IMR-90 (cell line): ENCODE measurements around the gene CMSS1. TPM values are rescaled to one million over a fixed set of nuclear protein-coding genes. Genes with fewer than 3 reads are reported as not detected.

Source experiments
- ATAC-seq: fragments of 200-7000 bp; cut with Tn5 transposase; 2 replicates; pipeline ENCODE4 v1.9.1; 2020; ENCODE audit warnings: low read depth, mild to moderate bottlenecking, moderate library complexity
- BruUV-seq: library from RNA; stranded (reverse); fragments of 400-500 nt; replicated peaks from 2 replicates; lab custom pipeline; 2021; lab: Mats Ljungman, UMichigan
- CTCF ChIA-PET: fragments of 300-600 bp; formaldehyde crosslinking; extraction: SDS; loops from one replicate; lab custom pipeline; 2021; ENCODE audit warnings: antibody characterized with exemption; lab: Yijun Ruan, JAX
- POLR2A ChIA-PET: fragments of 300-600 bp; sonication (Branson Sonifier 250); formaldehyde crosslinking; loops from one replicate; lab custom pipeline; 2022; ENCODE audit warnings: antibody characterized with exemption; ENCODE audit not compliant: unreplicated experiment; lab: Charles Lee
- DNase-seq: peaks from one replicate; pipeline ENCODE4 v3.0.0; 2013
- H2AFZ ChIP-seq: replicated peaks from 2 replicates; pipeline ENCODE3; 2013; ENCODE audit warnings: low read length, mild to moderate bottlenecking; ENCODE audit not compliant: poor library complexity
- H2AK5ac ChIP-seq: 2 replicates; pipeline ENCODE4 v1.6.1; 2013; ENCODE audit warnings: low read depth, low read length, inconsistent platforms
- H2AK9ac ChIP-seq: replicated peaks from 2 replicates; pipeline ENCODE3; 2013; ENCODE audit warnings: mild to moderate bottlenecking, low read depth, low read length, moderate library complexity; ENCODE audit not compliant: poor library complexity
- H2BK120ac ChIP-seq: 2 replicates; pipeline ENCODE4 v1.6.1; 2013; ENCODE audit warnings: low read depth, low read length, inconsistent platforms
- H2BK15ac ChIP-seq: 3 replicates; pipeline ENCODE4 v1.6.1; 2013; ENCODE audit warnings: low read depth, low read length, inconsistent platforms
- H2BK20ac ChIP-seq: 2 replicates; pipeline ENCODE4 v1.6.1; 2013; ENCODE audit warnings: low read depth, mild to moderate bottlenecking, inconsistent platforms, low read length, moderate library complexity
- H2BK5ac ChIP-seq: 2 replicates; pipeline ENCODE4 v1.6.1; 2013; ENCODE audit warnings: mild to moderate bottlenecking, low read depth, low read length, inconsistent platforms; ENCODE audit not compliant: poor library complexity, severe bottlenecking
- H3K14ac ChIP-seq: replicated peaks from 2 replicates; pipeline ENCODE4 v1.6.1; 2013; ENCODE audit warnings: low read depth, low read length, inconsistent platforms
- H3K18ac ChIP-seq: 2 replicates; pipeline ENCODE4 v1.6.1; 2013; ENCODE audit warnings: low read depth, low read length, control low read depth
- H3K23ac ChIP-seq: 2 replicates; pipeline ENCODE4 v1.6.1; 2013; ENCODE audit warnings: low read depth, low read length, inconsistent platforms
- H3K27ac ChIP-seq: 2 replicates; pipeline ENCODE4 v1.5.1; 2013; ENCODE audit warnings: mild to moderate bottlenecking, control low read depth, low read length; ENCODE audit not compliant: insufficient read depth
- H3K27me3 ChIP-seq: 2 replicates; pipeline ENCODE4 v1.6.1; 2013; ENCODE audit warnings: low read length; ENCODE audit not compliant: control insufficient read depth, insufficient read depth
- H3K36me3 ChIP-seq: 2 replicates; pipeline ENCODE4 v1.6.1; 2013; ENCODE audit warnings: low read length, mixed read lengths; ENCODE audit not compliant: control insufficient read depth, insufficient read depth
- H3K4ac ChIP-seq: 2 replicates; pipeline ENCODE4 v1.6.1; 2013; ENCODE audit warnings: low read depth, low read length, inconsistent platforms
- H3K4me1 ChIP-seq: 2 replicates; pipeline ENCODE4 v1.6.1; 2013; ENCODE audit warnings: low read length, mixed read lengths; ENCODE audit not compliant: control insufficient read depth, insufficient read depth
- H3K4me2 ChIP-seq: 2 replicates; pipeline ENCODE4 v1.6.1; 2013; ENCODE audit warnings: low read depth, mild to moderate bottlenecking, control low read depth, low read length, moderate library complexity
- H3K4me3 ChIP-seq: 2 replicates; pipeline ENCODE4 v1.5.1; 2013; ENCODE audit warnings: low read depth, mild to moderate bottlenecking, control low read depth, low read length, moderate library complexity; ENCODE audit not compliant: insufficient read depth
- H3K56ac ChIP-seq: 2 replicates; pipeline ENCODE4 v1.6.1; 2013; ENCODE audit warnings: low read length, inconsistent platforms; ENCODE audit not compliant: insufficient read depth; ENCODE audit errors: extremely low read depth
- H3K79me1 ChIP-seq, 2 experiments: 2 replicates each; pipeline ENCODE4 v1.6.1; 2013; ENCODE audit warnings: low read length in 2 of 2, inconsistent platforms in 1 of 2, low read depth in 1 of 2
- H3K9ac ChIP-seq: 2 replicates; pipeline ENCODE4 v1.6.1; 2013; ENCODE audit warnings: low read depth, low read length, control low read depth
- H3K9me1 ChIP-seq: 2 replicates; pipeline ENCODE4 v1.6.1; 2013; ENCODE audit warnings: low read length, inconsistent platforms; ENCODE audit not compliant: insufficient read depth
- H3K9me3 ChIP-seq: 2 replicates; pipeline ENCODE4 v1.6.1; 2013; ENCODE audit warnings: low read length; ENCODE audit not compliant: control insufficient read depth, insufficient read depth
- H4K20me1 ChIP-seq: 2 replicates; pipeline ENCODE4 v1.6.1; 2013; ENCODE audit warnings: low read length, inconsistent platforms; ENCODE audit not compliant: insufficient read depth
- H4K5ac ChIP-seq: 2 replicates; pipeline ENCODE4 v1.6.1; 2013; ENCODE audit warnings: mild to moderate bottlenecking, low read depth, low read length, control low read depth
- H4K8ac ChIP-seq, 2 experiments: 2 replicates each; pipeline ENCODE4 v1.6.1; 2013; ENCODE audit warnings: low read depth in 2 of 2, low read length in 2 of 2, control low read depth in 1 of 2, inconsistent platforms in 1 of 2
- H4K91ac ChIP-seq: 2 replicates; pipeline ENCODE4 v1.6.1; 2013; ENCODE audit warnings: low read depth, low read length, inconsistent platforms; ENCODE audit not compliant: insufficient read depth
- CEBPB ChIP-seq: IDR thresholded peaks from 2 replicates; pipeline ENCODE4 v1.6.1; 2012; ENCODE audit warnings: low read depth, low read length, improper control_type of control experiment
- CHD1 ChIP-seq: IDR thresholded peaks from 2 replicates; pipeline ENCODE4 v1.6.1; 2012; ENCODE audit warnings: low read depth, low read length, improper control_type of control experiment
- MAFK ChIP-seq: IDR thresholded peaks from 2 replicates; pipeline ENCODE4 v1.6.1; 2012; ENCODE audit warnings: low read depth, low read length, improper control_type of control experiment
- MAZ ChIP-seq: IDR thresholded peaks from 2 replicates; pipeline ENCODE4 v1.6.1; 2012; ENCODE audit warnings: low read depth, mild to moderate bottlenecking, low read length, improper control_type of control experiment, moderate library complexity, borderline replicate concordance
- MXI1 ChIP-seq: IDR thresholded peaks from 2 replicates; pipeline ENCODE4 v1.6.1; 2012; ENCODE audit warnings: low read depth, mild to moderate bottlenecking, low read length, moderate library complexity, borderline replicate concordance
- POLR2A ChIP-seq: IDR thresholded peaks from 2 replicates; pipeline ENCODE4 v1.6.1; 2012; ENCODE audit warnings: mild to moderate bottlenecking, low read depth, low read length
- RCOR1 ChIP-seq: IDR thresholded peaks from 2 replicates; pipeline ENCODE4 v1.6.1; 2012; ENCODE audit warnings: mild to moderate bottlenecking, low read length, improper control_type of control experiment; ENCODE audit not compliant: insufficient replicate concordance
- RFX5 ChIP-seq: IDR thresholded peaks from 2 replicates; pipeline ENCODE4 v1.8.0; 2012; ENCODE audit warnings: low read depth, mild to moderate bottlenecking, low read length, moderate library complexity
- WGBS, 2 experiments: methylation state at CpG; one replicate each; pipeline versions ENCODE4 v1.1.5 to v1.1.7; 2013; ENCODE audit warnings: missing lambda C conversion rate in 2 of 2; ENCODE audit not compliant: insufficient read length in 1 of 2; ENCODE audit errors: extremely low coverage in 2 of 2; 5-methylcytosine and 5-hydroxymethylcytosine counted together
- dilution Hi-C: fragments of 300-500 bp; cut with HindIII; formaldehyde crosslinking; loops from one replicate; pipeline ENCODE4 v1.14.3; 2018; ENCODE audit warnings: low sequenced_read_pairs; ENCODE audit not compliant: unreplicated experiment
- in situ Hi-C: fragments of 300-500 bp; cut with MboI; formaldehyde crosslinking; loops from 3 replicates; pipeline ENCODE4 v1.14.3; 2019; ENCODE audit warnings: low sequenced_read_pairs, inconsistent platforms, mixed read lengths
- intact Hi-C: fragments of 100-400 bp; cut with micrococcal nuclease; formaldehyde crosslinking; loops from 2 replicates; pipeline ENCODE4 v1.10.0; 2022
- polyA plus RNA-seq, 3 experiments: library from polyadenylated mRNA; depleted of rRNA; stranded (reverse); fragments of >200 nt; gene quantifications; 2 replicates each; pipeline ENCODE4 v1.2.3, GENCODE V29; 2012; ENCODE audit warnings: low replicate concordance in 1 of 3
- total RNA-seq: library from RNA; depleted of rRNA; stranded (reverse); fragments of >200 nt; gene quantifications from 2 replicates; pipeline ENCODE4 v1.2.3, GENCODE V29; 2012

CMSS1 gene
- total and polyA plus RNA-seq, 2 of the 4 experiments (the other 2 are of a cell fraction): 12.5 to 13.6 TPM

DNA sequence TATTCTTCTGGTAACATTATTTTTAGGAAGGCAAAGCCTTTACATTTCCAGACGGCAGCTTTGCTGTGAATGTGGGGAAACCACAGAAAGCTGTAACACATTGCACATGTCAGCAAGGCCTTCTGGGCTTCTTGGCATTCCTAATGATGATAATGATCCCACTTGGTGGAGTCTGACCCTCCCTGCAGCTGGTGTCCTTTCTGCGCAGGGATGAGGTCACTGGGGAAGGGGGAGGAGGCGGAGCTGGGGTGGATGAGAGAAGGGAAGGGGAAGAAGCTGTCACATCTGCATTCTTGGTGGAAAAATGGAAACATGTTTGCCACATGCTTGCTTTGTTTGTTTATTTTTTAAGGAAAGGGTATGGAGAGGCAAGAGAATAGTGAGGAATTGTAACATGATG is 228.0 kb downstream of the CMSS1 start (continued):
- TF ChIP-seq MXI1: 0 out of 2 replicates have a peak, but pooled peaks have one; percentile 43

GRCh38 chr3:100046986-100047385 is 229.3 kb downstream of the CMSS1 start:
- H3K4me2 ChIP-seq: no peak overlapping the region
- CTCF ChIA-PET: interaction anchor here (0.6 to 1.6 kb wide), 2 partner anchors 207 to 215 kb away, joined by 3 to 7 read pairs; no protein-coding TSS in a partner anchor
- H3K36me3 ChIP-seq: no peaks in the 10 kb centered on the region
- no peak overlapping the region; the same call in 2 of the 3 replicates for H2BK15ac ChIP-seq
- H3K9me1 ChIP-seq: peaks cover 5% of the 10 kb centered on the region; the same call in 1 of the 2 replicates
- no peaks in the 10 kb centered on the region for H3K9me3 ChIP-seq
- no peak overlapping the region for H2BK20ac ChIP-seq
- no CpG with 5 or more reads among the region's 2 CpGs for WGBS, 2 experiments
- no peaks in the 10 kb centered on the region for H4K20me1 ChIP-seq
- in situ Hi-C loops (no loop called here), intact Hi-C loops (no loop called here), dilution Hi-C loops (no loop called here)
- H4K8ac ChIP-seq: no peak overlapping the region; a peak in 1 of 4 replicates
- H3K14ac ChIP-seq: no peak overlapping the region
- no peak for ATAC-seq
- H3K23ac ChIP-seq: no peak overlapping the region
- H4K5ac ChIP-seq: no peak overlapping the region
- no peak overlapping the region for H3K4me3 ChIP-seq
- no peak overlapping the region for H2AFZ ChIP-seq
- peaks cover 4% of the 10 kb centered on the region; the same call in 1 of the 2 replicates for H3K27me3 ChIP-seq
- TF ChIP-seq RFX5: no peak
- TF ChIP-seq MAFK: no peak
- TF ChIP-seq CEBPB: no peak
- no peak for TF ChIP-seq MAZ
- TF ChIP-seq RCOR1: no peak
- TF ChIP-seq CHD1: no peak
- TF ChIP-seq POLR2A: no peak
- H3K56ac ChIP-seq: no peak overlapping the region
- H3K79me1 ChIP-seq: peaks cover 0 to 8% of the 10 kb centered on the region in 2 experiments; a peak in 3 of 4 replicates
- peaks cover 17% of the 10 kb centered on the region for H3K4me1 ChIP-seq
- no peak overlapping the region for H2BK120ac ChIP-seq
- H3K9ac ChIP-seq: no peak overlapping the region
- DNase-seq: no peak
- no peak overlapping the region for H3K4ac ChIP-seq
- no peak overlapping the region for H4K91ac ChIP-seq
- H3K18ac ChIP-seq: peak overlapping the region; percentile 16; the same call in 1 of the 2 replicates
- BruUV-seq: no TSS peak
- POLR2A ChIA-PET: interaction anchor here (0.6 to 1.2 kb wide), 3 partner anchors 171 to 214 kb away, joined by 3 read pairs; partner anchors contain the start of gene TBC1D23
- peak overlapping the region; percentile 78 for H2BK5ac ChIP-seq
- H2AK9ac ChIP-seq: no peak overlapping the region
- H3K27ac ChIP-seq: no peak overlapping the region
- H2AK5ac ChIP-seq: no peak overlapping the region
